Vagina (tissue), 2 donors: ENCODE measurements around the gene MSI2.

Experiments
- POLR2A ChIP-seq, 2 donors: fragments of 450-650 bp; IDR thresholded peaks; one replicate each; pipeline ENCODE4 v1.6.1; 2017; ENCODE audit warnings: antibody characterized with exemption in 2 of 2, mild to moderate bottlenecking in 2 of 2, moderate library complexity in 2 of 2
- TF ChIP-seq, protein P1 (sequence below), 3 experiments: fragments of 450-650 bp in 2 of 3; fragments of 200-600 bp in 1 of 3; sonication (generic) in 1 of 3; IDR thresholded peaks; one replicate each; pipeline ENCODE4 v1.5.1; 2017 to 2019; ENCODE audit warnings: antibody characterized with exemption in 3 of 3, mild to moderate bottlenecking in 2 of 3, moderate library complexity in 2 of 3

DNA sequence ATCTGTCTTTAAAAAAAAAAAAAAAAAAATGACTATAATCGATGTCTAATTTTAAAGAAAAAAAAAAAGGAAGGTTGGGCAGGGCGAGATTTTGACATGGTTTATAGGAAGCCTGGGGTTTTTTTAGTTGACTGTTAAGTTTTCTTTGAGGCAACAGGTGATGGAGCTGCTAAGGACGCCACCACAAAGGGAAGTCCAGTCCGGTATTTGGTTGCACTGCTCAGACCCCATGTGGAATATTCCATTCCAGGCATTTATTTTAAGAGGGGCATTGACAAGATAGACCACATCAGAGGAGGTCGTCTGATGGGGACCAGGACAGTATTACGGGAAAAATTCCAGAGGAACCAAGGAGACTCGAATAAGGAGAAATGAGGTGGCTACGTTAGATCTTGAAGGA, 320.4 kb downstream of the MSI2 start:
- TF ChIP-seq POLR2A (IDR thresholded peaks at IDR 0.05): no peak
- TF ChIP-seq, protein P1, sequence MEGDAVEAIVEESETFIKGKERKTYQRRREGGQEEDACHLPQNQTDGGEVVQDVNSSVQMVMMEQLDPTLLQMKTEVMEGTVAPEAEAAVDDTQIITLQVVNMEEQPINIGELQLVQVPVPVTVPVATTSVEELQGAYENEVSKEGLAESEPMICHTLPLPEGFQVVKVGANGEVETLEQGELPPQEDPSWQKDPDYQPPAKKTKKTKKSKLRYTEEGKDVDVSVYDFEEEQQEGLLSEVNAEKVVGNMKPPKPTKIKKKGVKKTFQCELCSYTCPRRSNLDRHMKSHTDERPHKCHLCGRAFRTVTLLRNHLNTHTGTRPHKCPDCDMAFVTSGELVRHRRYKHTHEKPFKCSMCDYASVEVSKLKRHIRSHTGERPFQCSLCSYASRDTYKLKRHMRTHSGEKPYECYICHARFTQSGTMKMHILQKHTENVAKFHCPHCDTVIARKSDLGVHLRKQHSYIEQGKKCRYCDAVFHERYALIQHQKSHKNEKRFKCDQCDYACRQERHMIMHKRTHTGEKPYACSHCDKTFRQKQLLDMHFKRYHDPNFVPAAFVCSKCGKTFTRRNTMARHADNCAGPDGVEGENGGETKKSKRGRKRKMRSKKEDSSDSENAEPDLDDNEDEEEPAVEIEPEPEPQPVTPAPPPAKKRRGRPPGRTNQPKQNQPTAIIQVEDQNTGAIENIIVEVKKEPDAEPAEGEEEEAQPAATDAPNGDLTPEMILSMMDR (IDR thresholded peaks at IDR 0.05): no peak
